Glomerular endothelial cell (primary cell): ENCODE measurements around the gene OSBPL9. TPM values are rescaled to one million over a fixed set of nuclear protein-coding genes. Genes with fewer than 3 reads are reported as not detected.
"Not testable (repeated sequence)": the region's sequence is repeated elsewhere in the genome, so short reads cannot be mapped to it uniquely, and the experiment has no call there.

Source experiments
- DNase-seq: peaks from one replicate; pipeline ENCODE4 v3.0.0-alpha.2; 2011; ENCODE audit warnings: low read depth, low spot score; ENCODE audit errors: extremely low read depth
- total RNA-seq: library from RNA; depleted of rRNA; stranded (reverse); fragments of >200 nt; gene quantifications from 2 replicates; pipeline ENCODE4 v1.2.3, GENCODE V29; 2015

Gene OSBPL9
- total RNA-seq, 1 donor from 2014 or later: 72.6 TPM

- no peak for DNase-seq
These were observed 141.4 kb downstream of the OSBPL9 start for GRCh38 chr1:51758310-51758709.

GRCh38 chr1:51760872-51761271, 144.0 kb downstream of the OSBPL9 start:
- DNase-seq: no peak

GRCh38 chr1:51761351-51761750, 144.5 kb downstream of the OSBPL9 start:
- DNase-seq: no peak

GRCh38 chr1:51768971-51769588, 152.2 kb downstream of the OSBPL9 start:
- DNase-seq: no peak

GRCh38 chr1:51776408-51776807, 159.5 kb downstream of the OSBPL9 start:
- no peak for DNase-seq

GRCh38 chr1:51780927-51781326, 164.0 kb downstream of the OSBPL9 start:
- DNase-seq: no peak

GRCh38 chr1:51784997-51785421, 168.1 kb downstream of the OSBPL9 start:
- no peak for DNase-seq

- DNase-seq: no peak
These were observed 172.0 kb downstream of the OSBPL9 start for GRCh38 chr1:51788938-51789337.

- no peak for DNase-seq
These were observed 172.4 kb downstream of the OSBPL9 start for GRCh38 chr1:51789342-51789741.

- no peak for DNase-seq
These were observed 173.5 kb downstream of the OSBPL9 start for GRCh38 chr1:51790385-51790784.

- DNase-seq: no peak
These were observed 175.0 kb downstream of the OSBPL9 start for GRCh38 chr1:51791888-51792287.

GRCh38 chr1:51792864-51793263, 176.0 kb downstream of the OSBPL9 start:
- DNase-seq: no peak

GRCh38 chr1:51794260-51794659, 177.4 kb downstream of the OSBPL9 start:
- DNase-seq: no peak

GRCh38 chr1:51794868-51795267, 178.0 kb downstream of the OSBPL9 start:
- no peak for DNase-seq

- no peak for DNase-seq
These were observed 182.5 kb downstream of the OSBPL9 start for GRCh38 chr1:51799372-51799771.

GRCh38 chr1:51814513-51814912, 197.6 kb downstream of the OSBPL9 start:
- DNase-seq: no peak

GRCh38 chr1:51818487-51818886, 201.6 kb downstream of the OSBPL9 start:
- no peak for DNase-seq

GRCh38 chr1:51819021-51819420, 202.1 kb downstream of the OSBPL9 start:
- not testable (repeated sequence) for DNase-seq

- DNase-seq: no peak
These were observed 202.9 kb downstream of the OSBPL9 start for GRCh38 chr1:51819810-51820209.

GRCh38 chr1:51829058-51829457, 212.2 kb downstream of the OSBPL9 start:
- DNase-seq: no peak

GRCh38 chr1:51833700-51834099, 216.8 kb downstream of the OSBPL9 start:
- DNase-seq: no peak

- DNase-seq: no peak
These were observed 220.4 kb downstream of the OSBPL9 start for GRCh38 chr1:51837243-51837642.
